ENCODE data around the gene COA8.

COA8 gene

DNA sequence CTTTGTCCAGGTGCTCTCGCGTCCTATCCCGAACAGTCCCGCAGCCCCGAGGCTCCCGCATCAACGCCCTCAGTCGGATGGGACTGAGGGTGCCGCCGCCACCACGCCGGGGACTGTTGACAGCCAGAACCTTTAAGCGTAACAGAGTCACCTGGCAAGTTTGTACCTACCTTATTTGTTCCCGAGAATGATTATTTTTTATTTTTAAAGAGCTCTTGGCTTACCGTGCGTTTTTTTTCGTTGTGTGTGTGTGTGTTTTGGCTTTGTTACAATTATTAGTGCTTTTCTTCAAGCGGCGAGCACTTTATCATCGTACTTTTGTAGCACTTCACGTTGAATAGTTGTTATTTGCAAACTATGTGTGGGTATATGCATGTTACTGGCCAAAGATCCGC, 463 bp downstream of the COA8 start:
- peak overlapping the region; percentile 76; the same call in 1 of the 2 replicates for H2AFZ ChIP-seq (ENCODE audit: low read depth)
- no peaks in the 10 kb centered on the region for H4K20me1 ChIP-seq (ENCODE audit: insufficient read depth)
- peak overlapping the region; percentile 56; the same call in 1 of the 2 replicates for H3K9ac ChIP-seq

DNA sequence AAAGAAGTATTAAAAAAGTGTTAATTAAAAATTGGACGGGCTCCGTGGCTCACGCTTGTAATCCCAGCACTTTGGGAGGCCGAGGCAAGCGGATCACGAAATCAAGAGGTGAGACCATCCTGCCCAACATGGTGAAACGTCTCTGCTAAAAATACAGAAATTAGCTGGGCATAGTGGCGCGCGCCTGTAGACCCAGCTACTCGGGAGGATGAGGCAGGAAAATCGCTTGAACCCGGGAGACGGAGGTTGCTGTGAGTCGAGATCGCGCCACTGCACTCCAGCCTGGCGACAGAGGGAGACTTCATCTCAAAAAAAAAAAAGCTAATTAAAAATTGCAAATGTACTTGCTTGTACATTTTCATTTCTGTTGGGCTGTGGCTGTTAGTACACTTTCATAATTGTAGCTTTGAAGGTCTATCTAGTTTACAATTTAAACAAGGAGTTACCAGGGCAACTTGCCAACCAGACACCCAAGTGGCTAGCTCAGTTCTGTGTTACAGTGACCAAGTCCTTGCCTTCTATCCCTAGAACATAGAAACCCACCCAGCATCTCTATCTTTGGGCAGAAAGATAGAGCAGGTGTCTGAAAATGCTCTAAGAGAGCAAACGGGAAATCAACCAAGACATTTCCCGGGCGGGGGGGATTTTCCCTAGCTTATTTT, 1.2 kb downstream of the COA8 start:
- peak overlapping the region; percentile 68 for H3K4me2 ChIP-seq
- peaks cover 49% of the 10 kb centered on the region for H3K79me2 ChIP-seq (ENCODE audit: insufficient read depth, low read depth)
- no peak overlapping the region for H3K4me3 ChIP-seq (IDR thresholded peaks at IDR 0.05; ENCODE audit: insufficient read depth, low read depth, low read length)
- H3K4me1 ChIP-seq (ENCODE audit: low read depth, poor library complexity, severe bottlenecking): peaks cover 18% of the 10 kb centered on the region
- TF ChIP-seq, protein P1, sequence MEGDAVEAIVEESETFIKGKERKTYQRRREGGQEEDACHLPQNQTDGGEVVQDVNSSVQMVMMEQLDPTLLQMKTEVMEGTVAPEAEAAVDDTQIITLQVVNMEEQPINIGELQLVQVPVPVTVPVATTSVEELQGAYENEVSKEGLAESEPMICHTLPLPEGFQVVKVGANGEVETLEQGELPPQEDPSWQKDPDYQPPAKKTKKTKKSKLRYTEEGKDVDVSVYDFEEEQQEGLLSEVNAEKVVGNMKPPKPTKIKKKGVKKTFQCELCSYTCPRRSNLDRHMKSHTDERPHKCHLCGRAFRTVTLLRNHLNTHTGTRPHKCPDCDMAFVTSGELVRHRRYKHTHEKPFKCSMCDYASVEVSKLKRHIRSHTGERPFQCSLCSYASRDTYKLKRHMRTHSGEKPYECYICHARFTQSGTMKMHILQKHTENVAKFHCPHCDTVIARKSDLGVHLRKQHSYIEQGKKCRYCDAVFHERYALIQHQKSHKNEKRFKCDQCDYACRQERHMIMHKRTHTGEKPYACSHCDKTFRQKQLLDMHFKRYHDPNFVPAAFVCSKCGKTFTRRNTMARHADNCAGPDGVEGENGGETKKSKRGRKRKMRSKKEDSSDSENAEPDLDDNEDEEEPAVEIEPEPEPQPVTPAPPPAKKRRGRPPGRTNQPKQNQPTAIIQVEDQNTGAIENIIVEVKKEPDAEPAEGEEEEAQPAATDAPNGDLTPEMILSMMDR (conservative IDR thresholded peaks at IDR 0.05; ENCODE audit: low read depth, low read length): no peak
- no peak overlapping the region; the same call in 1 of the 2 replicates for H3K9ac ChIP-seq
- H4K20me1 ChIP-seq (ENCODE audit: insufficient read depth): no peaks in the 10 kb centered on the region
- H3K36me3 ChIP-seq (ENCODE audit: insufficient read depth): no peaks in the 10 kb centered on the region
- no peak overlapping the region for H2AFZ ChIP-seq (ENCODE audit: low read depth)
- H3K27me3 ChIP-seq (ENCODE audit: insufficient read depth, low read depth): no peaks in the 10 kb centered on the region
- no peak overlapping the region for H3K27ac ChIP-seq

More for the DNA sequence above, 463 bp downstream of the COA8 start:
- H3K4me1 ChIP-seq (ENCODE audit: low read depth, poor library complexity, severe bottlenecking): peaks cover 18% of the 10 kb centered on the region
- H3K79me2 ChIP-seq (ENCODE audit: insufficient read depth, low read depth): peaks cover 49% of the 10 kb centered on the region
- no peaks in the 10 kb centered on the region for H3K36me3 ChIP-seq (ENCODE audit: insufficient read depth)
- no peak overlapping the region for H3K4me3 ChIP-seq (IDR thresholded peaks at IDR 0.05; ENCODE audit: insufficient read depth, low read depth, low read length)
- H3K27me3 ChIP-seq (ENCODE audit: insufficient read depth, low read depth): no peaks in the 10 kb centered on the region
- peak overlapping the region; percentile 68 for H3K4me2 ChIP-seq
- TF ChIP-seq, protein P1 (conservative IDR thresholded peaks at IDR 0.05; ENCODE audit: low read depth, low read length): no peak
- H3K27ac ChIP-seq: no peak overlapping the region; the same call in 1 of the 2 replicates

DNA sequence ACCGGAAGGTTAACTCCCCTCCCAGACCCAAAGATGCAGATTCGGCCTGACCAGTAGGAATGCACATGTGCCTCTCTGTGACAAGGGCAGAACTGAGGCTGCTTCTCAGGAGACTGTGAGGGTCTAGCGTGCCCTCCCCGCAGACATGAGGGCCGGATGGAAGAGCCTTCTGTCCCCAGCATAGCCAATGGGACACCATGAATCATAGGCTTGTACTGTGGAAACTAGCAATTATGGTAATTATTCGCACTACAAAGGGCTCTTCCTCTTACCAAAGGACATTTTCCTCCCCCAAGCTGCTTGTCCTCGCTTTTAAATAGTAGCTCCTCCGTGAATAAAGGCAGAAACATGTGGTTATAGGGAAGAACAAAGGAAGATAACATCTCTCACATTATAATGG, 6.2 kb downstream of the COA8 start:
- H3K4me1 ChIP-seq (ENCODE audit: low read depth, poor library complexity, severe bottlenecking): peaks cover 4% of the 10 kb centered on the region

DNA sequence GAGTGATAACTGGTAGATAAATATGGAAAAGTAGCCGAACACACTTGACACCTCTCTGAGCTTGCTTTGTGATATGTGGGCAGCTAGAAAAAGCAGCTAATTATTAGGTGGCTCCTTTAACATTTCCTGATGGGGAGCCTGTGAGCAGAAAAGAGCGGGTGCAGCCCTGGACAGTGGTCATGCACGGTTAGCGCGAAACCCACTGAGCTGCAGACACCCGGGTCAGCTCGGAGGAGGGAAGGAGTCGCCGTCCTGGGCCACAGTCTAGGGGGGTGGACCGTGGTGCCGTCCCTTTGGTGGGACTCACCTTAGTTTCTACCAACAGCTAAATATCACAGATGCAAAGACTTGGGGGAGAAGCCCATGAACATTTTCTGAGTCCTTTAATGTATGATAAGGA, 6.6 kb downstream of the COA8 start:
- H3K9ac ChIP-seq: no peak overlapping the region
- no peak overlapping the region for H3K4me2 ChIP-seq
- no peaks in the 10 kb centered on the region for H3K4me1 ChIP-seq (ENCODE audit: low read depth, poor library complexity, severe bottlenecking)
- no peaks in the 10 kb centered on the region for H3K27me3 ChIP-seq (ENCODE audit: insufficient read depth, low read depth)
- H4K20me1 ChIP-seq (ENCODE audit: insufficient read depth): no peaks in the 10 kb centered on the region
- no peak overlapping the region for H3K27ac ChIP-seq
- no peak overlapping the region for H2AFZ ChIP-seq (ENCODE audit: low read depth)
- peaks cover 4% of the 10 kb centered on the region; the same call in 1 of the 2 replicates for H3K79me2 ChIP-seq (ENCODE audit: insufficient read depth, low read depth)
- no peak overlapping the region for H3K4me3 ChIP-seq (IDR thresholded peaks at IDR 0.05; ENCODE audit: insufficient read depth, low read depth, low read length)
- TF ChIP-seq, protein P1 (conservative IDR thresholded peaks at IDR 0.05; ENCODE audit: low read depth, low read length): no peak
- H3K36me3 ChIP-seq (ENCODE audit: insufficient read depth): no peaks in the 10 kb centered on the region

More for the DNA sequence above, 6.2 kb downstream of the COA8 start:
- Histone ChIP-seq H3K36me3 (ENCODE audit: insufficient read depth) (no peaks in the 10 kb centered on the region), H3K4me2 (no peak overlapping the region), H3K79me2 (ENCODE audit: insufficient read depth, low read depth) (peaks cover 8% of the 10 kb centered on the region; the same call in 1 of the 2 replicates), H4K20me1 (ENCODE audit: insufficient read depth) (no peaks in the 10 kb centered on the region), H2AFZ (ENCODE audit: low read depth) (no peak overlapping the region), H3K27me3 (ENCODE audit: insufficient read depth, low read depth) (no peaks in the 10 kb centered on the region), H3K9ac (no peak overlapping the region), H3K4me3 (IDR thresholded peaks at IDR 0.05; ENCODE audit: insufficient read depth, low read depth, low read length) (no peak overlapping the region), H3K27ac (no peak overlapping the region)
- TF ChIP-seq, protein P1 (conservative IDR thresholded peaks at IDR 0.05; ENCODE audit: low read depth, low read length): no peak
